ENCODE measurements around the gene ANO9. TPM values are rescaled to one million over a fixed set of nuclear protein-coding genes. Genes with fewer than 3 reads are reported as not detected.

Gene ANO9
- total and polyA plus RNA-seq, 2 donors (not counting 1 experiment from before 2014, with no cell fraction given), result not detected

GRCh38 chr11:460331-461199 lies 18.8 kb upstream of the ANO9 start:
- no peak overlapping the region for H3K4me3 ChIP-seq (replicated peaks in 1 of 4; ENCODE audit: control extremely low read depth in 1 of 4, insufficient read depth in 1 of 4, low read depth in 3 of 4, low read length in 4 of 4)
- no peak overlapping the region for H2AFZ ChIP-seq (ENCODE audit: low read length)
- peaks cover 6% of the 10 kb centered on the region for H3K79me2 ChIP-seq (ENCODE audit: control insufficient read depth, insufficient read depth, low read length)
- no peak overlapping the region for H3K27ac ChIP-seq (ENCODE audit: insufficient read depth, low read length)
- no peaks in the 10 kb centered on the region for H3K27me3 ChIP-seq (ENCODE audit: control insufficient read depth, insufficient read depth, low read length)
- H4K20me1 ChIP-seq (ENCODE audit: control insufficient read depth, extremely low read depth, insufficient read depth, low read length), result no peaks in the 10 kb centered on the region
- no peaks in the 10 kb centered on the region for H3K9me3 ChIP-seq (ENCODE audit: control insufficient read depth, insufficient read depth, low read depth, low read length)
- H3K36me3 ChIP-seq (ENCODE audit: control insufficient read depth, insufficient read depth, low read length), result peaks cover 16% of the 10 kb centered on the region
- H3K4me1 ChIP-seq (ENCODE audit: control insufficient read depth, extremely low read depth, insufficient read depth, low read length), result no peaks in the 10 kb centered on the region
- DNase-seq (ENCODE audit: low read depth in 2 of 2), result peak in 1 of 2 donors; percentile 30
- no peak overlapping the region for H3K9ac ChIP-seq (ENCODE audit: insufficient read depth, low read length)
- TF ChIP-seq, protein P1, sequence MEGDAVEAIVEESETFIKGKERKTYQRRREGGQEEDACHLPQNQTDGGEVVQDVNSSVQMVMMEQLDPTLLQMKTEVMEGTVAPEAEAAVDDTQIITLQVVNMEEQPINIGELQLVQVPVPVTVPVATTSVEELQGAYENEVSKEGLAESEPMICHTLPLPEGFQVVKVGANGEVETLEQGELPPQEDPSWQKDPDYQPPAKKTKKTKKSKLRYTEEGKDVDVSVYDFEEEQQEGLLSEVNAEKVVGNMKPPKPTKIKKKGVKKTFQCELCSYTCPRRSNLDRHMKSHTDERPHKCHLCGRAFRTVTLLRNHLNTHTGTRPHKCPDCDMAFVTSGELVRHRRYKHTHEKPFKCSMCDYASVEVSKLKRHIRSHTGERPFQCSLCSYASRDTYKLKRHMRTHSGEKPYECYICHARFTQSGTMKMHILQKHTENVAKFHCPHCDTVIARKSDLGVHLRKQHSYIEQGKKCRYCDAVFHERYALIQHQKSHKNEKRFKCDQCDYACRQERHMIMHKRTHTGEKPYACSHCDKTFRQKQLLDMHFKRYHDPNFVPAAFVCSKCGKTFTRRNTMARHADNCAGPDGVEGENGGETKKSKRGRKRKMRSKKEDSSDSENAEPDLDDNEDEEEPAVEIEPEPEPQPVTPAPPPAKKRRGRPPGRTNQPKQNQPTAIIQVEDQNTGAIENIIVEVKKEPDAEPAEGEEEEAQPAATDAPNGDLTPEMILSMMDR (conservative IDR thresholded peaks at IDR 0.05 in 1 of 2, IDR thresholded peaks at IDR 0.05 in 1 of 2; ENCODE audit: low read depth in 1 of 2, low read length in 2 of 2), result no peak
- TF ChIP-seq EZH2 (IDR thresholded peaks at IDR 0.05; ENCODE audit: low read length, missing control alignments), result no peak
- no peak overlapping the region for H3K4me2 ChIP-seq (ENCODE audit: extremely low read depth, insufficient read depth, low read length)

- TF ChIP-seq EZH2 (IDR thresholded peaks at IDR 0.05; ENCODE audit: low read length, missing control alignments), result no peak
- TF ChIP-seq, protein P1 (conservative IDR thresholded peaks at IDR 0.05 in 1 of 2, IDR thresholded peaks at IDR 0.05 in 1 of 2; ENCODE audit: low read depth in 1 of 2, low read length in 2 of 2), result no peak
- peaks cover 11% of the 10 kb centered on the region for H3K79me2 ChIP-seq (ENCODE audit: control insufficient read depth, insufficient read depth, low read length)
These were observed 17.9 kb upstream of the ANO9 start for GRCh38 chr11:459511-460220.

DNA sequence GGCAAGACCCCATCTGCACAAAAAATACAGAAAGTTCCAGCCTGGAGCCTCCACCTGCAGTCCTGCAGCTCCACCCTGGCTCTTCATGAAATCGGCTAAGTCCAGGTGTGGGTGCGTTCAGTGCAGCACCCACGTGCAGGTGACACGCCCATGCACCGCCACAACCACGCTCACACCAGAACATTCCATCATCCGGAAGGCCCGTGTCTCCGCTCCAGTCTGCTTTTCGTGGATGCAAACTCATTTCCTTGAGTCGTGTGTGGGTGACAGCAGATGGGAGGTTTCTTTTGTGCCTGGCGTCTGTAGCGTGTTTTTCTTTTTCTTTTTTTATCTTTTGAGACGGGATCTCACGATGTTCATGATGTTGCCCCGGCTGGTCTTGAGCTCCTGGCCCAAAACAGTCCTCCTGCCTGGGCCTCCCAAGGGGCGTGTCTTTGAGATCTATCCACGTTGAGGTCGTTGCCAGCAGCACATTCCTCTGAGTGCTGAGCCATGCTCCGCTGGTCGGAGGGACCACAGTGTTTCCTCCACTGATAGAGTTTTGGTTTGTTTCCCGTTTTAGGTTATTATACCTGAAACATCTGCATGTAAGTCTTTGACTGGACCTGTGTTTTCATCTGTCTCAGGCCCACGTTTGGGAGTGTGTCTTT lies 15.4 kb upstream of the ANO9 start:
- no peak for DNase-seq (ENCODE audit: low read depth in 2 of 2)
- no peaks in the 10 kb centered on the region for H3K9me3 ChIP-seq (ENCODE audit: control insufficient read depth, insufficient read depth, low read depth, low read length)
- H3K4me1 ChIP-seq (ENCODE audit: control insufficient read depth, extremely low read depth, insufficient read depth, low read length), result no peaks in the 10 kb centered on the region
- TF ChIP-seq, protein P1 (conservative IDR thresholded peaks at IDR 0.05 in 1 of 2, IDR thresholded peaks at IDR 0.05 in 1 of 2; ENCODE audit: low read depth in 1 of 2, low read length in 2 of 2), result no peak
- no peak for TF ChIP-seq EZH2 (IDR thresholded peaks at IDR 0.05; ENCODE audit: low read length, missing control alignments)
- H3K79me2 ChIP-seq (ENCODE audit: control insufficient read depth, insufficient read depth, low read length), result peaks cover 24% of the 10 kb centered on the region
- H3K36me3 ChIP-seq (ENCODE audit: control insufficient read depth, insufficient read depth, low read length), result peaks cover 29% of the 10 kb centered on the region
- H2AFZ ChIP-seq (ENCODE audit: low read length), result no peak overlapping the region
- H3K4me3 ChIP-seq (replicated peaks in 1 of 4; ENCODE audit: control extremely low read depth in 1 of 4, insufficient read depth in 1 of 4, low read depth in 3 of 4, low read length in 4 of 4), result no peak overlapping the region
- no peaks in the 10 kb centered on the region for H3K27me3 ChIP-seq (ENCODE audit: control insufficient read depth, insufficient read depth, low read length)
- H3K9ac ChIP-seq (ENCODE audit: insufficient read depth, low read length), result no peak overlapping the region
- no peak overlapping the region for H3K4me2 ChIP-seq (ENCODE audit: extremely low read depth, insufficient read depth, low read length)
- H3K27ac ChIP-seq (ENCODE audit: insufficient read depth, low read length), result no peak overlapping the region
- no peaks in the 10 kb centered on the region for H4K20me1 ChIP-seq (ENCODE audit: control insufficient read depth, extremely low read depth, insufficient read depth, low read length)

More at GRCh38 chr11:459511-460220, 17.9 kb upstream of the ANO9 start:
- DNase-seq (ENCODE audit: low read depth in 2 of 2), result no peak
- Histone ChIP-seq H3K4me1 (ENCODE audit: control insufficient read depth, extremely low read depth, insufficient read depth, low read length) (no peaks in the 10 kb centered on the region), H3K27me3 (ENCODE audit: control insufficient read depth, insufficient read depth, low read length) (no peaks in the 10 kb centered on the region), H3K9ac (ENCODE audit: insufficient read depth, low read length) (no peak overlapping the region), H3K4me3 (replicated peaks in 1 of 4; ENCODE audit: control extremely low read depth in 1 of 4, insufficient read depth in 1 of 4, low read depth in 3 of 4, low read length in 4 of 4) (no peak overlapping the region), H2AFZ (ENCODE audit: low read length) (no peak overlapping the region), H3K4me2 (ENCODE audit: extremely low read depth, insufficient read depth, low read length) (no peak overlapping the region), H3K27ac (ENCODE audit: insufficient read depth, low read length) (no peak overlapping the region), H4K20me1 (ENCODE audit: control insufficient read depth, extremely low read depth, insufficient read depth, low read length) (no peaks in the 10 kb centered on the region), H3K36me3 (ENCODE audit: control insufficient read depth, insufficient read depth, low read length) (peaks cover 16% of the 10 kb centered on the region), H3K9me3 (ENCODE audit: control insufficient read depth, insufficient read depth, low read depth, low read length) (no peaks in the 10 kb centered on the region)

Data from fibroblast of lung (primary cell).